HFF-Myc (cell line): ENCODE data around the gene TPRG1.

ENCODE experiments used
- DNase-seq: peaks from one replicate; pipeline ENCODE4 v3.0.0-alpha.2; 2011; ENCODE audit warnings: low read depth; ENCODE audit errors: extremely low read depth
- H3K4me3 ChIP-seq: replicated peaks from 2 replicates; pipeline ENCODE4 v1.5.1; 2011; ENCODE audit warnings: low read depth, mild to moderate bottlenecking, control low read depth, low read length
- TF ChIP-seq, protein P1 (sequence below): IDR thresholded peaks from 2 replicates; pipeline ENCODE4 v1.5.1; 2012; ENCODE audit warnings: mild to moderate bottlenecking, low read depth, low read length, control low read depth; ENCODE audit errors: missing control alignments

Gene TPRG1

DNA sequence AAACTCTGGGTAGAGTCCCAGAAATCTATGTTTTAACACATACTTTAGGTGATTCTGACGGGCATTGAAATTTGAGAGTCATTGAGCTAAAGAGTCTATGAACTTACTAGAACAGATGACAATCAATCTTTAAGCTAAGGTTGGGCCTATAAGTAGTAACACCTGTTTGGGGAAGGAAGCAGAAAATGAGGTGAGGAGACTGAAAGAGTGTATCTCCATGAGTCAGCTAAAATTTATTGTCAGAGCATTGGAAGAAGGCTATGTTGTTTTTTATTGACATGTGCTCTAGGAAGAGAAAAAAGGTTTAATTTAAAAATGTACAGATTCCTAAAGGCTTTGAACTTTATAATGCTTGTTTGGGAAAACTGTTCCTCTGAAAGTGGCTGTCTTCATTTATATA lies 42.9 kb downstream of the TPRG1 start:
- no peak for DNase-seq
- no peak overlapping the region for H3K4me3 ChIP-seq
- TF ChIP-seq, protein P1, sequence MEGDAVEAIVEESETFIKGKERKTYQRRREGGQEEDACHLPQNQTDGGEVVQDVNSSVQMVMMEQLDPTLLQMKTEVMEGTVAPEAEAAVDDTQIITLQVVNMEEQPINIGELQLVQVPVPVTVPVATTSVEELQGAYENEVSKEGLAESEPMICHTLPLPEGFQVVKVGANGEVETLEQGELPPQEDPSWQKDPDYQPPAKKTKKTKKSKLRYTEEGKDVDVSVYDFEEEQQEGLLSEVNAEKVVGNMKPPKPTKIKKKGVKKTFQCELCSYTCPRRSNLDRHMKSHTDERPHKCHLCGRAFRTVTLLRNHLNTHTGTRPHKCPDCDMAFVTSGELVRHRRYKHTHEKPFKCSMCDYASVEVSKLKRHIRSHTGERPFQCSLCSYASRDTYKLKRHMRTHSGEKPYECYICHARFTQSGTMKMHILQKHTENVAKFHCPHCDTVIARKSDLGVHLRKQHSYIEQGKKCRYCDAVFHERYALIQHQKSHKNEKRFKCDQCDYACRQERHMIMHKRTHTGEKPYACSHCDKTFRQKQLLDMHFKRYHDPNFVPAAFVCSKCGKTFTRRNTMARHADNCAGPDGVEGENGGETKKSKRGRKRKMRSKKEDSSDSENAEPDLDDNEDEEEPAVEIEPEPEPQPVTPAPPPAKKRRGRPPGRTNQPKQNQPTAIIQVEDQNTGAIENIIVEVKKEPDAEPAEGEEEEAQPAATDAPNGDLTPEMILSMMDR = no peak

DNA sequence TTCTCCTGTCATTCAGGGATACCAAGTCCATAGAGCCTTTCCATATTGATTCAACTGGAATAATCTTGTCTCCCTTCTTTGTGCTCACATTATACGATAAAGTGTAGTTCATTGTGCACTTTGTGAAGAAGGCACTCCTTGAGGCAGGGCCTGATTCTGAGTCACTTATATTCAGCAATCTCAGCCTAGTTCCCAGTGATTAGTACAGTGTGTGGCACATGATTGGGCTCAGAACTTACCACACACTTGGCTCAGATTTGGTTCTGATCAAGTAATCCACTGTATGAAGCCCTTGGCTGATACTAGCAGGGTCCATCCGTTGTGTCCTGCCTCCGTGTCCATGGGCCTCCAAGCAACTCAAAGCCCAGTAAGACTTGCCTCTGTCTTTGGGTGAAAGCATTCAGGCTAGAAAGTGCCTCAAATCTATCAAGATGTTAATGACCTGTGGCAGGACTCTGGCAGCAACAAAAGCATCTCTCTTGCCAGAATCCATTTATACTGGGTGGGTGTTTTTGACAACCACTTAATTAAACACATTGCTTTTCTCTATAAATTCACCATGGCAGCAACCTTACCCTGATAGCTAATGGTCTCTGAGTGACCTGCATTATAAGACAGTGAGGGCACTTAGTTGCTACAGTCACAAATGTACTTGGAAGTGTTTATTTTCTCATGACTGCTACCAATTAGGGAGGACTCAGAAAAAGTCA lies 51.3 kb downstream of the TPRG1 start:
- DNase-seq = no peak
- TF ChIP-seq, protein P1 = no peak

DNA sequence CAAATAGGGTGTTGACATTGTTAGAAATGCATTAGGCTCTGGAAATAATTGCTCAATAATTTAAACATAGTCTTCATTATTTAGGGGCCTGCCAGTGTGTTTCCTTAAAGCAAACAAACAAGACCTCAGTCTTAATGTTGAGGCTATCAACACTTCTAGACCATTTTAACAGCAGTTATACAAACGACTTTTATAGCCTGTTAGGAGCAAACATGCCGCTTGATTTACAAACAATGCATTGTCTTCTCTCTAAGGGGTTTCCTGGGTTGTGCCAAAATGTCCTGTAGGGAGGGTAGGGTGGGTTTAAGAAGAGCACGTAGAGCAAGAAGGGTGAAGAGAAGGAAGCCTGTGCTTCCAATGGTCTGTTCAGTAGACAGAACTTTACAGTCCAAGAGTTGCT lies 53.7 kb downstream of the TPRG1 start:
- H3K4me3 ChIP-seq = no peak overlapping the region
- TF ChIP-seq, protein P1 = no peak
- DNase-seq = no peak

More for the DNA sequence above, 51.3 kb downstream of the TPRG1 start:
- H3K4me3 ChIP-seq = no peak overlapping the region

DNA sequence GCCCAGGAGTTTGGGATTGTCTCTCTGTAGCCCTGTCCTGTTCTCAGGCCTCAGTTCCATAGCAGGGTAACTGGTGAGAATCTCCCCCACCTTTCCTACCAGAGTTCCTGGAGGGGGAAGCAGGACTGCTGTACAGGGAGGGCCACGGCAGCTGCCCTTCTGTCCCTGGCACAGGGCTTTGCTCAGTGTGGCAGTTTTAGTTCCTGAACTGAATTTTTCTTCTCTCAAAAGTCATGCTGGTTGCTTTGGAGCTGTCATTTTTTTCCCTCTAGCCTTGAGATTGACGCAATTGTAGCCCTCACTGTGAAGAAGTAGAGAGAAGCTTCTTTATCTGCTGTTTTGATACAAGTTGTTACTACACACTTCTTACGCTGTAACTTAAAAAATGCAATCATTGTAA lies 55.5 kb downstream of the TPRG1 start:
- no peak for DNase-seq
- H3K4me3 ChIP-seq = no peak overlapping the region
- TF ChIP-seq, protein P1 = no peak

DNA sequence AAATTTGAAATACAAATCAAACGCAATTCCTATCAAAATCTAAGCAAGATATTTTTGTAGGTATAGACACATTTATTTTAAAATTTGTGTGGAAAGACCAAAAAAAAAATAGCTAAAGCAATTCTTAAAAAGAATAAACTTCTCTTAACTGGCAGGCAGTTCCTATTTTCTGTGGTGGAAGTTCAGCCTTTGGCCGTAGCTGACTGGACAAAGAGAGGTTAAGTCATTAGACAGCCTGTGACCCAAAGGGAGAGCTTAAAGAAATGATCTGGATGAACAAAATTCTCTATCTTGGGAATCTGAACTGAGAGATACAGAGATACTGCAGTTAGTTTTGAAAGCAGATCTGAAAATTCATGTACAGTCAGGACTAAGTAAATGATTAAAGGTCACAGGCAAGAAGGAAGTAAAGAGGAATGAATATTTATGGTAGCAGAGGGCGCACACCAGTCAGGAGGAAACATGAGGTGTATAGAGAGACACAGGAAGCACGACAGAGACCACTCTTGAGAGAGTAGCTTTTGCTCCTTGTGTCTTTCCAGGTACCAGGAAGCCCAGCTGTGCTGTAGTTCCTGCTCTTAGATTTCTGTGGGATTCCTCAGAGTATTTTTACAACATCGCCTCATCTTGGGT lies 57.5 kb downstream of the TPRG1 start:
- H3K4me3 ChIP-seq = no peak overlapping the region
- TF ChIP-seq, protein P1 = no peak
- DNase-seq = no peak

DNA sequence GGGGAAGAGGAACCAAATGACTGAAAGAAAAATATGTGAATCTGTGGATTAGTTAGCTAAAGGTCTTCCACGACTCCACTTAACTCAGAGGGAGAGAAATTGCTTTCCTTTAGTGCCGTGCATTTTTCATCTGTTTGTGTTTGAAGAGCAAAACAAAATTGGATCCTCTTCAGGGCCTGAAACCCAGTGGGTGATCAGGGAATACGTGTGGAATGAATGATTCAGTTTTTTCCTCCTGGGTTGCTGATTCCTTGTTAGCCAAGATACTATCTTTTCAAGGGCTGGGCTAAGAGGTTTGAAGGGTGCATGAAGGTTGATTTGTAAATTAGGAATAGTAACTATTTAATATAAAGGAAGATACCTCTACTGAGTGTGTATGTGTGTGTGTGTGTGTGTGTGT lies 61.0 kb downstream of the TPRG1 start:
- H3K4me3 ChIP-seq = no peak overlapping the region
- TF ChIP-seq, protein P1 = no peak
- DNase-seq = no peak
